Ishikawa (cell line): ENCODE measurements around the gene ETFBKMT.
A peak's percentile ranks its signal among the peaks of the same experiment; 100 is the strongest.

Source experiments
- CEBPB ChIP-seq: IDR thresholded peaks from 2 replicates; pipeline ENCODE4 v1.6.1; 2012
- CREB1 ChIP-seq: IDR thresholded peaks from 2 replicates; pipeline ENCODE4 v1.6.1; 2012; ENCODE audit warnings: low read depth
- EGR1 ChIP-seq: IDR thresholded peaks from 2 replicates; pipeline ENCODE4 v1.6.1; 2012
- EP300 ChIP-seq: IDR thresholded peaks from 2 replicates; pipeline ENCODE4 v1.6.1; 2012; ENCODE audit warnings: borderline replicate concordance
- FOXM1 ChIP-seq: IDR thresholded peaks from 2 replicates; pipeline ENCODE4 v1.6.1; 2012; ENCODE audit warnings: low read depth, borderline replicate concordance
- MAX ChIP-seq: IDR thresholded peaks from 2 replicates; pipeline ENCODE4 v1.6.1; 2012
- NFIC ChIP-seq: IDR thresholded peaks from 2 replicates; pipeline ENCODE4 v1.6.1; 2012
- RAD21 ChIP-seq: IDR thresholded peaks from 2 replicates; pipeline ENCODE4 v1.6.1; 2012; ENCODE audit warnings: low read depth
- REST ChIP-seq: IDR thresholded peaks from 2 replicates; pipeline ENCODE4 v1.6.1; 2012; ENCODE audit warnings: low read depth, mild to moderate bottlenecking
- TCF12 ChIP-seq: IDR thresholded peaks from 2 replicates; pipeline ENCODE4 v1.6.1; 2012; ENCODE audit warnings: low read depth
- TEAD4 ChIP-seq: IDR thresholded peaks from 2 replicates; pipeline ENCODE4 v1.6.1; 2012
- USF1 ChIP-seq: IDR thresholded peaks from 2 replicates; pipeline ENCODE4 v1.6.1; 2012
- YY1 ChIP-seq: IDR thresholded peaks from 2 replicates; pipeline ENCODE4 v1.6.1; 2012; ENCODE audit warnings: low read depth
- ZBTB7A ChIP-seq: IDR thresholded peaks from 2 replicates; pipeline ENCODE4 v1.6.1; 2012; ENCODE audit warnings: low read depth

Gene ETFBKMT

GRCh38 chr12:31626270-31626995 is 33.1 kb upstream of the ETFBKMT start:
- TF ChIP-seq USF1 (0 out of 2 replicates have a peak, but pooled peaks have one; percentile 23), REST (no peak)

GRCh38 chr12:31627456-31628054 is 31.9 kb upstream of the ETFBKMT start:
- TF ChIP-seq EP300, result no peak
- no peak for TF ChIP-seq FOXM1
- no peak for TF ChIP-seq CREB1
- no peak for TF ChIP-seq YY1
- TF ChIP-seq TCF12, result no peak
- TF ChIP-seq TEAD4, result no peak

- TF ChIP-seq CREB1 (no peak), RAD21 (no peak), TCF12 (no peak), ZBTB7A (no peak), USF1 (no peak), EGR1 (no peak), TEAD4 (no peak), NFIC (no peak), CEBPB (no peak), REST (no peak), EP300 (no peak), YY1 (no peak), MAX (no peak), FOXM1 (no peak)
Measured at GRCh38 chr12:31629756-31630732, 29.4 kb upstream of the ETFBKMT start.

GRCh38 chr12:31631023-31631724 is 28.3 kb upstream of the ETFBKMT start:
- TF ChIP-seq RAD21 (no peak), CEBPB (no peak), MAX (no peak), TCF12 (no peak), CREB1 (no peak)

- TF ChIP-seq USF1 (no peak), MAX (no peak), TCF12 (no peak), TEAD4 (no peak), CEBPB (no peak), REST (no peak), NFIC (no peak)
Measured at GRCh38 chr12:31631809-31632208, 27.7 kb upstream of the ETFBKMT start.
